Left ventricle myocardium inferior (tissue), 1 donor: Measurements from ENCODE around the gene GDF9. TPM values are rescaled to one million over a fixed set of nuclear protein-coding genes. Genes with fewer than 3 reads are reported as not detected.

Experiments used
- DNase-seq: peaks from one replicate; pipeline ENCODE4 v3.0.0-alpha.2; 2020
- H3K27ac ChIP-seq: fragments of 200-600 bp; replicated peaks from 2 replicates; pipeline ENCODE4 v1.8.0; 2021
- H3K27me3 ChIP-seq: fragments of 200-600 bp; 2 replicates; pipeline ENCODE4 v1.8.0; 2021; ENCODE audit warnings: low read depth
- H3K36me3 ChIP-seq: fragments of 200-600 bp; 2 replicates; pipeline ENCODE4 v1.8.0; 2021
- H3K4me1 ChIP-seq: fragments of 200-600 bp; 2 replicates; pipeline ENCODE4 v1.8.0; 2021
- H3K4me3 ChIP-seq: fragments of 200-600 bp; 2 replicates; pipeline ENCODE4 v1.8.0; 2021; ENCODE audit warnings: mild to moderate bottlenecking, moderate library complexity
- H3K9me3 ChIP-seq: fragments of 200-600 bp; replicated peaks from 2 replicates; pipeline ENCODE4 v1.8.0; 2021
- intact Hi-C: fragments of 100-400 bp; cut with micrococcal nuclease; formaldehyde crosslinking; loops from one replicate; pipeline ENCODE4 v1.11.0; 2022
- long read RNA-seq: library from polyadenylated mRNA; unstranded; transcript quantifications from one replicate; pipeline ENCODE4 v2.0.0, GENCODE V29; 2021
- total RNA-seq: library from RNA; stranded (reverse); fragmentation: NEBNext Ultra II Directional; extraction: Animal tissue kit (Norgen Biotek cat#: 25700); gene quantifications from one replicate; pipeline ENCODE4 v1.2.1, GENCODE V29; 2021
- TF ChIP-seq, protein P1 (sequence below): fragments of 200-600 bp; IDR thresholded peaks from 2 replicates; pipeline ENCODE4 v1.8.0; 2021; ENCODE audit warnings: antibody characterized with exemption, mild to moderate bottlenecking, borderline replicate concordance
- donor health status: DM: no; HTN: yes; CAD: no; lungs with severe emphysema.

Gene GDF9, protein sequence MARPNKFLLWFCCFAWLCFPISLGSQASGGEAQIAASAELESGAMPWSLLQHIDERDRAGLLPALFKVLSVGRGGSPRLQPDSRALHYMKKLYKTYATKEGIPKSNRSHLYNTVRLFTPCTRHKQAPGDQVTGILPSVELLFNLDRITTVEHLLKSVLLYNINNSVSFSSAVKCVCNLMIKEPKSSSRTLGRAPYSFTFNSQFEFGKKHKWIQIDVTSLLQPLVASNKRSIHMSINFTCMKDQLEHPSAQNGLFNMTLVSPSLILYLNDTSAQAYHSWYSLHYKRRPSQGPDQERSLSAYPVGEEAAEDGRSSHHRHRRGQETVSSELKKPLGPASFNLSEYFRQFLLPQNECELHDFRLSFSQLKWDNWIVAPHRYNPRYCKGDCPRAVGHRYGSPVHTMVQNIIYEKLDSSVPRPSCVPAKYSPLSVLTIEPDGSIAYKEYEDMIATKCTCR
- total RNA-seq: 0.52 TPM
- long read RNA-seq: 0 reads

DNA sequence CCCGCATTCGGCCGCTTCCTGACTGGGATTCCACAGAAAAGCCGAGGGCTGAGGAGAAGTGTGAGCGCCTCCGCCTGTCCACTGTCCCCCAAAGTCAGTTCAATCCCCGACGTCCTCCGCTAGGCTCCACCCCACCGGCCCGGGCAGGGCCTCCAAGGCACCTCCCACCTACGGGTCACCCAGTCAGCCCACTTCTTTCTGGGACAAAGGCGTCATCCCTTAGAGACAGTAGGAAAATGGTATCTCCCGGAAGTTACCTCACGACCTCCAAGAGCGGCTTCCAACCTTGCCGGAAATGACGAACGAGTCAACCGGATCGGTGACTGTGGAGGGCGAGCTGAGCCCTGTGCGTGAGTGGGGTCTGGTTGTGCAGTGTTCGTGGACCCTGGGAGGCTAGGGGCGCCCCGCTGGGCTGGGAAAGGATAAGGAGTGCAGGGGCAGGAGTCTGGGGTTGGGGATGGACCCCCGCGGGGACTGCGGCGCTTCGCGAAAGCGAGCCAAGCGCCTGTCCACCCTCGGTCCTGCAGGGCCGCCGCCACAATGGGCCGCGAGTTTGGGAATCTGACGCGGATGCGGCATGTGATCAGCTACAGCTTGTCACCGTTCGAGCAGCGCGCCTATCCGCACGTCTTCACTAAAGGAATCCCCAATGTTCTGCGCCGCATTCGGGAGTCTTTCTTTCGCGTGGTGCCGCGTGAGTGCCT is at the start of gene GDF9, which contains the start of gene UQCRQ:
Gene GDF9, minus strand, starts transcription at position 128 of the 704 bp plus-strand sequence. CDS start 1,936 bp downstream, outside the sequence.
Gene UQCRQ, plus strand, starts transcription at position 301 of the 704 bp plus-strand sequence. Its CDS starts 240 bp downstream, at position 541.
- intact Hi-C loops: no loop called here

DNA sequence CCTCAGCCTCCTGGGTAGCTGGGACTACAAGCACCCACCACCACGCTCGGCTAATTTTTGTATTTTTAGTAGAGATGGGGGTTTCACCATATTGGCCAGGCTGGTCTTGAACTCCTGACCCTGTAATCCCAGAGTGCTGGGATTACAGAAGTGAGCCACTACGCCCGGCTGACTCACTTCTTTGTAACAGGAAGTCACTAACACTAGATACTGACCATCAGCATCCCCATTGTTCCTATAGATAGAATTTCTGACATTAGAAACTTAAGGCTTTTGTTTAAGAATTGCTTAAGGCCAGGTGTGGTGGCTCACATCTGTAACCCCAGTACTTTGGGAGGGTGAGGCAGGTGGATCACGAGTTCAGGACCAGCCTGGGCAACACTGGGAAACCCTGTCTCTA is 49.4 kb upstream of the GDF9 start:
- TF ChIP-seq, protein P1, sequence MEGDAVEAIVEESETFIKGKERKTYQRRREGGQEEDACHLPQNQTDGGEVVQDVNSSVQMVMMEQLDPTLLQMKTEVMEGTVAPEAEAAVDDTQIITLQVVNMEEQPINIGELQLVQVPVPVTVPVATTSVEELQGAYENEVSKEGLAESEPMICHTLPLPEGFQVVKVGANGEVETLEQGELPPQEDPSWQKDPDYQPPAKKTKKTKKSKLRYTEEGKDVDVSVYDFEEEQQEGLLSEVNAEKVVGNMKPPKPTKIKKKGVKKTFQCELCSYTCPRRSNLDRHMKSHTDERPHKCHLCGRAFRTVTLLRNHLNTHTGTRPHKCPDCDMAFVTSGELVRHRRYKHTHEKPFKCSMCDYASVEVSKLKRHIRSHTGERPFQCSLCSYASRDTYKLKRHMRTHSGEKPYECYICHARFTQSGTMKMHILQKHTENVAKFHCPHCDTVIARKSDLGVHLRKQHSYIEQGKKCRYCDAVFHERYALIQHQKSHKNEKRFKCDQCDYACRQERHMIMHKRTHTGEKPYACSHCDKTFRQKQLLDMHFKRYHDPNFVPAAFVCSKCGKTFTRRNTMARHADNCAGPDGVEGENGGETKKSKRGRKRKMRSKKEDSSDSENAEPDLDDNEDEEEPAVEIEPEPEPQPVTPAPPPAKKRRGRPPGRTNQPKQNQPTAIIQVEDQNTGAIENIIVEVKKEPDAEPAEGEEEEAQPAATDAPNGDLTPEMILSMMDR: no peak
- no peaks in the 10 kb centered on the region for H3K9me3 ChIP-seq

More for the DNA sequence above, at the start of gene GDF9, which contains the start of gene UQCRQ:
- Histone ChIP-seq H3K36me3 (peaks cover 33% of the 10 kb centered on the region), H3K4me1 (peaks cover 40% of the 10 kb centered on the region), H3K27me3 (no peaks in the 10 kb centered on the region), H3K9me3 (no peaks in the 10 kb centered on the region), H3K27ac (peak within 1 kb of the TSS; percentile 97), H3K4me3 (peak within 1 kb of the TSS; percentile 95)
- DNase-seq: peak; percentile 95
- TF ChIP-seq, protein P1: peak; percentile 32

DNA sequence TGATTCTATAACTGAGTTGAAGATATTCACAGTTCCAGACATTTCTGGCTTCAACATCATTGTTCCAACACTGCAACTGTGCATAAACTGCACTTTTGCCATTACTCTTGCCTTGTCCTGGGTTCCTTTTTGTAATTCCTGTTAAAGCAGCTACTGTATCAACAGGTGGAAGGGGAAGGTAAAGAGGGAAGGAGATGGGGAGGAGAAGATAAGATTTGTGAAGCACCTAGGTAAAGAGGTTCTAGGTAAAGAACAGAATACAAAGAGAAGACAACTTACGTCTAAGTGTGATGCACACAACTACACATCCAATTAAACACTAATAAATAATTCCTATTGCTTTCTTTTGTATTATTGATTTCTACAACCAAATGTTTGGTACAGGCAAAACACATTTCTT is 43.4 kb upstream of the GDF9 start:
- intact Hi-C loops: no loop called here
- H3K27me3 ChIP-seq: no peaks in the 10 kb centered on the region
- TF ChIP-seq, protein P1: no peak
- no peak overlapping the region for H3K27ac ChIP-seq
- peaks cover 34% of the 10 kb centered on the region for H3K36me3 ChIP-seq
- H3K4me1 ChIP-seq: peaks cover 46% of the 10 kb centered on the region
- H3K9me3 ChIP-seq: no peaks in the 10 kb centered on the region
- no peak for DNase-seq
- no peak overlapping the region for H3K4me3 ChIP-seq

More for the DNA sequence above, 49.4 kb upstream of the GDF9 start:
- Histone ChIP-seq H3K36me3 (peaks cover 42% of the 10 kb centered on the region), H3K27ac (no peak overlapping the region), H3K4me1 (peaks cover 2% of the 10 kb centered on the region), H3K4me3 (no peak overlapping the region), H3K27me3 (no peaks in the 10 kb centered on the region)
- intact Hi-C loops: no loop called here
- DNase-seq: no peak

DNA sequence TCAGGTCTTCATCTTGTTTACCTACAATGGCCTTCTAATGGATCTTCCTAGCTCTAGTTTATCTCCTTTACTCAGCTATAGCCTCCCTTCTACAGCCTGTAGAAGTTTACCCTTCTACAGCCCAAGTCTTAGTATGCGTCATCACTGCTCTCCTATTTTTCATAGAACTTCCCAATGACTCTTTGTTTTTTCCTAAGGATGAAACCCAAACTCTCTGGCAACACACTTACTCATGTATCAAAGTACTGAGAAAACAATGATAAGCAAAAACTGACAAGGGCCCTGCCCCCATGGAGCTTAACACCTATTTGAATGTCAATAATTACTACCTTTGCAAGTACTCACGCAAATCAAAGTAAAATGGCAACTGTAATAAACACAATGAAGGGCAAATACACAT is 40.9 kb upstream of the GDF9 start:
- intact Hi-C loops: no loop called here
- TF ChIP-seq, protein P1: no peak
- H3K9me3 ChIP-seq: no peaks in the 10 kb centered on the region
- H3K4me1 ChIP-seq: peaks cover 46% of the 10 kb centered on the region
- H3K36me3 ChIP-seq: peaks cover 25% of the 10 kb centered on the region
- no peak overlapping the region for H3K4me3 ChIP-seq
- DNase-seq: no peak
- no peak overlapping the region for H3K27ac ChIP-seq
- no peaks in the 10 kb centered on the region for H3K27me3 ChIP-seq

DNA sequence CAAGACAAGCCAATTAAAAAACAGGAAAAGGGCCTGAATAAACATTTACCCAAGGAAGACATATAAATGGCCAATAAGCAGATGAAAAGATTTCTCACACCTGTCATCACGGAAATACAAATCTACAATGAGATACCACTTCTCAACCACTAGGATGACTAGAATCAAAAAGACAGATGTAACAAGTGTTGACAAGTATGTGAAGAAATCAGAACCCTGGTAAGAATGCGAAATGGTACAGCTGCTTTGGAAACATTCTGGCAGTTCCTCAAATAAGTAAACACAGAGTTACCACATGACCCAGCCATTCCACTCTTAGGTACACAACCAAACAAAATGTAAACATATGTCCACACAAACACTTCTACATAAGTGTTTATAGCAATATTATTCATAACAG is 39.7 kb upstream of the GDF9 start:
- H3K36me3 ChIP-seq: peaks cover 21% of the 10 kb centered on the region
- no peak for DNase-seq
- intact Hi-C loops: no loop called here
- peaks cover 46% of the 10 kb centered on the region for H3K4me1 ChIP-seq
- TF ChIP-seq, protein P1: peak; percentile 13
- H3K27me3 ChIP-seq: no peaks in the 10 kb centered on the region
- H3K27ac ChIP-seq: no peak overlapping the region
- no peak overlapping the region for H3K4me3 ChIP-seq
- H3K9me3 ChIP-seq: no peaks in the 10 kb centered on the region
